DND-41 (cell line): ENCODE data around the gene SLC24A4.

Experiments
- ATAC-seq: fragments of 200-7000 bp; cut with Tn5 transposase; 3 replicates; pipeline ENCODE4 v1.9.1; 2021; ENCODE audit warnings: low read depth; ENCODE audit not compliant: insufficient read depth
- DNase-seq: peaks from one replicate; pipeline ENCODE4 v3.0.0-alpha.2; 2020
- H2AFZ ChIP-seq: 2 replicates; pipeline ENCODE4 v1.6.0; 2012; ENCODE audit warnings: low read depth, low read length
- H3K27ac ChIP-seq: 2 replicates; pipeline ENCODE4 v1.5.1; 2012; ENCODE audit warnings: low read length, inconsistent platforms
- H3K27me3 ChIP-seq: fragments of 200-600 bp; sonication (generic); 2 replicates; pipeline ENCODE4 v1.6.0; 2012; ENCODE audit warnings: low read length, mild to moderate bottlenecking, inconsistent platforms; ENCODE audit not compliant: insufficient read depth, poor library complexity
- H3K36me3 ChIP-seq: 2 replicates; pipeline ENCODE4 v1.5.1; 2012; ENCODE audit warnings: low read length, inconsistent platforms; ENCODE audit not compliant: insufficient read depth
- H3K4me1 ChIP-seq: 2 replicates; pipeline ENCODE4 v1.5.1; 2012; ENCODE audit warnings: mild to moderate bottlenecking, low read length; ENCODE audit not compliant: insufficient read depth
- H3K4me2 ChIP-seq: 2 replicates; pipeline ENCODE4 v1.6.0; 2012; ENCODE audit warnings: mild to moderate bottlenecking, moderate library complexity, low read length, inconsistent platforms; ENCODE audit not compliant: insufficient read depth
- H3K4me3 ChIP-seq, 2 experiments: fragments of 200-600 bp in 1 of 2; shearing (Covaris generic) in 1 of 2; 2 replicates each; pipeline ENCODE4 v1.5.1; 2012 to 2016; ENCODE audit warnings: inconsistent platforms in 2 of 2, low read length in 2 of 2, mild to moderate bottlenecking in 2 of 2, low read depth in 1 of 2, moderate library complexity in 1 of 2
- H3K79me2 ChIP-seq: 2 replicates; pipeline ENCODE4 v1.6.0; 2012; ENCODE audit warnings: low read length, inconsistent platforms; ENCODE audit not compliant: insufficient read depth
- H3K9ac ChIP-seq: 2 replicates; pipeline ENCODE4 v1.6.0; 2012; ENCODE audit warnings: low read depth, mild to moderate bottlenecking, inconsistent platforms, low read length, moderate library complexity
- H3K9me3 ChIP-seq: 2 replicates; pipeline ENCODE4 v1.5.1; 2012; ENCODE audit warnings: low read length, moderate library complexity, mild to moderate bottlenecking, inconsistent platforms; ENCODE audit not compliant: insufficient read depth, severe bottlenecking
- H4K20me1 ChIP-seq: 2 replicates; pipeline ENCODE4 v1.6.0; 2012; ENCODE audit warnings: low read length; ENCODE audit not compliant: insufficient read depth
- CTCF ChIP-seq: IDR thresholded peaks from 2 replicates; pipeline ENCODE4 v1.5.1; 2012; ENCODE audit warnings: borderline replicate concordance, low read length, moderate library complexity, mild to moderate bottlenecking; ENCODE audit not compliant: poor library complexity, severe bottlenecking; ENCODE audit errors: extremely low read depth
- EZH2 ChIP-seq: IDR thresholded peaks from 3 replicates; pipeline ENCODE4 v1.6.1; 2012; ENCODE audit warnings: borderline replicate concordance, low read depth, mild to moderate bottlenecking, moderate library complexity, low read length, inconsistent platforms; ENCODE audit not compliant: severe bottlenecking

SLC24A4 gene

GRCh38 chr14:92397150-92397952, 74.4 kb downstream of the SLC24A4 start:
- Histone ChIP-seq H3K4me2 (no peak overlapping the region), H4K20me1 (no peaks in the 10 kb centered on the region), H3K9ac (no peak overlapping the region), H3K27me3 (peaks cover 9% of the 10 kb centered on the region), H3K27ac (no peak overlapping the region), H3K4me3 (no peak overlapping the region), H3K36me3 (no peaks in the 10 kb centered on the region), H3K4me1 (no peaks in the 10 kb centered on the region), H2AFZ (no peak overlapping the region), H3K9me3 (no peaks in the 10 kb centered on the region), H3K79me2 (no peaks in the 10 kb centered on the region)
- no peak for ATAC-seq
- no peak for DNase-seq
- TF ChIP-seq EZH2 (no peak), CTCF (no peak)

GRCh38 chr14:92397953-92398564, 75.1 kb downstream of the SLC24A4 start:
- Histone ChIP-seq H3K27ac (no peak overlapping the region), H3K9me3 (no peaks in the 10 kb centered on the region), H3K4me1 (no peaks in the 10 kb centered on the region), H4K20me1 (no peaks in the 10 kb centered on the region), H3K9ac (no peak overlapping the region), H3K4me2 (no peak overlapping the region), H2AFZ (no peak overlapping the region), H3K36me3 (no peaks in the 10 kb centered on the region), H3K27me3 (peaks cover 9% of the 10 kb centered on the region), H3K79me2 (no peaks in the 10 kb centered on the region), H3K4me3 (no peak overlapping the region)
- TF ChIP-seq EZH2 (no peak), CTCF (no peak)
- DNase-seq (no peak), ATAC-seq (no peak)

- ATAC-seq (no peak), DNase-seq (no peak)
- no peaks in the 10 kb centered on the region for H3K4me1 ChIP-seq
- TF ChIP-seq EZH2 (no peak), CTCF (no peak)
- no peak overlapping the region for H3K27ac ChIP-seq
- H3K79me2 ChIP-seq, result no peaks in the 10 kb centered on the region
- H3K4me3 ChIP-seq, result no peak overlapping the region
- H2AFZ ChIP-seq, result no peak overlapping the region
- no peaks in the 10 kb centered on the region for H4K20me1 ChIP-seq
- no peak overlapping the region for H3K4me2 ChIP-seq
- no peaks in the 10 kb centered on the region for H3K9me3 ChIP-seq
- H3K36me3 ChIP-seq, result no peaks in the 10 kb centered on the region
- H3K27me3 ChIP-seq, result peaks cover 9% of the 10 kb centered on the region
- no peak overlapping the region for H3K9ac ChIP-seq
Measured at GRCh38 chr14:92398888-92399636, 76.1 kb downstream of the SLC24A4 start.
